ENCODE results near the gene MAFG. TPM values are rescaled to one million over a fixed set of nuclear protein-coding genes. Genes with fewer than 3 reads are reported as not detected.
A peak's percentile ranks its signal among the peaks of the same experiment; 100 is the strongest.
"Not testable (repeated sequence)": the region's sequence is repeated elsewhere in the genome, so short reads cannot be mapped to it uniquely, and the experiment has no call there.

Gene MAFG
- total and polyA plus RNA-seq, 9 of the 15 experiments (the other 6 are each of a cell fraction or from before 2014, with no cell fraction given): 1.1 to 58.1 (median 24.9) TPM

- TF ChIP-seq PYGO2 (tag; IDR thresholded peaks at IDR 0.05) (no peak), RFX7 (CRISPR knock-in tag; IDR thresholded peaks at IDR 0.05) (no peak)
- TF ChIP-seq, protein P1, sequence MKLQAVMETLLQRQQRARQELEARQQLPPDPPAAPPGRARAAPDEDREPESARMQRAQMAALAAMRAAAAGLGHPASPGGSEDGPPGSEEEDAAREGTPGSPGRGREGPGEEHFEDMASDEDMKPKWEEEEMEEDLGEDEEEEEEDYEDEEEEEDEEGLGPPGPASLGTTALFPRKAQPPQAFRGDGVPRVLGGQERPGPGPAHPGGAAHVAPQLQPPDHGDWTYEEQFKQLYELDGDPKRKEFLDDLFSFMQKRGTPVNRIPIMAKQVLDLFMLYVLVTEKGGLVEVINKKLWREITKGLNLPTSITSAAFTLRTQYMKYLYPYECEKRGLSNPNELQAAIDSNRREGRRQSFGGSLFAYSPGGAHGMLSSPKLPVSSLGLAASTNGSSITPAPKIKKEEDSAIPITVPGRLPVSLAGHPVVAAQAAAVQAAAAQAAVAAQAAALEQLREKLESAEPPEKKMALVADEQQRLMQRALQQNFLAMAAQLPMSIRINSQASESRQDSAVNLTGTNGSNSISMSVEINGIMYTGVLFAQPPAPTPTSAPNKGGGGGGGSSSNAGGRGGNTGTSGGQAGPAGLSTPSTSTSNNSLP (IDR thresholded peaks at IDR 0.05; ENCODE audit: borderline replicate concordance, low read depth, low read length): no peak
Measured at GRCh38 chr17:81954131-81955057, 26.9 kb upstream of the MAFG start (continued).

GRCh38 chr17:81953443-81953842 lies 25.9 kb upstream of the MAFG start:
- POLR2A ChIA-PET: interaction anchor here (0.7 to 1.1 kb wide), 5 partner anchors 9 to 36 kb away, joined by 3 to 6 read pairs (median 3); no protein-coding TSS in a partner anchor
- peak; percentile 74 for FAIRE-seq
- TF ChIP-seq HDAC1 (IDR thresholded peaks at IDR 0.05) (peak in 1 of 2 experiments; percentile 33; a peak in 1 of 4 replicates), REST (IDR thresholded peaks at IDR 0.05; ENCODE audit: borderline replicate concordance) (peak; percentile 63; the same call in 1 of the 2 replicates), CXXC5 (CRISPR knock-in tag; IDR thresholded peaks at IDR 0.05) (0 out of 2 replicates have a peak, but pooled peaks have one; percentile 20), CC2D1A (IDR thresholded peaks at IDR 0.05) (peak; percentile 78)
- TF ChIP-seq REST (CRISPR knock-in tag; IDR thresholded peaks at IDR 0.05; ENCODE audit: low read depth): not testable (repeated sequence)

More at GRCh38 chr17:81953443-81953842, 25.9 kb upstream of the MAFG start:
- H3K79me2 ChIP-seq (ENCODE audit: control insufficient read depth, insufficient read depth, low read length); H3K4me3 ChIP-seq; H3K9me3 ChIP-seq (replicated peaks; ENCODE audit: control insufficient read depth, insufficient read depth, low read depth, low read length); in situ Hi-C loops (cut with MboI); H2AFZ ChIP-seq (ENCODE audit: low read depth, low read length); DNase-seq (ENCODE audit: extremely low read depth in 1 of 4, low spot score in 3 of 4); H4K20me1 ChIP-seq (replicated peaks; ENCODE audit: control insufficient read depth, insufficient read depth, low read length); H3K4me2 ChIP-seq (ENCODE audit: insufficient read depth, low read length); H3K27me3 ChIP-seq (ENCODE audit: control insufficient read depth in 2 of 2, insufficient read depth in 2 of 2, low read length in 2 of 2); H3K9ac ChIP-seq (ENCODE audit: insufficient read depth in 1 of 2, low read depth in 2 of 2, low read length in 2 of 2); BruUV-seq (replicated peaks); H3K9me1 ChIP-seq (ENCODE audit: control insufficient read depth, insufficient read depth, low read length); H3K27ac ChIP-seq (ENCODE audit: extremely low read depth, low read depth, low read length): not testable (repeated sequence)
- CTCF ChIA-PET (ENCODE audit: low intra/inter-chr PET ratio): interaction anchor here (0.7 to 0.9 kb wide), 3 partner anchors 43 to 220 kb away, joined by 3 to 4 read pairs (median 3); no protein-coding TSS in a partner anchor
- WGBS (ENCODE audit: insufficient coverage, low coverage, missing lambda C conversion rate): 31% methylated on average over 5 of the region's 5 CpGs
- peak; percentile 67 for ATAC-seq
- intact Hi-C loops (cut with micrococcal nuclease): loop anchor here (10.0 kb wide), 1 partner anchor 201 kb away; no protein-coding TSS in a partner anchor
- Histone ChIP-seq H3K36me3 (ENCODE audit: control insufficient read depth, insufficient read depth, low read length) (peaks cover 19% of the 10 kb centered on the region; the same call in 2 of the 3 replicates), H3K4me1 (replicated peaks in 1 of 2; ENCODE audit: control insufficient read depth in 2 of 2, insufficient read depth in 2 of 2, low read length in 2 of 2) (peaks cover under 1 to 45% of the 10 kb centered on the region in 2 experiments; a peak in 4 of 5 replicates)
